Progenitor cell of endocrine pancreas (in vitro differentiated cells): Measurements from ENCODE around the gene CGNL1. TPM values are rescaled to one million over a fixed set of nuclear protein-coding genes. Genes with fewer than 3 reads are reported as not detected.

ENCODE experiments used
- DNase-seq: peaks from one replicate; pipeline ENCODE4 v3.0.0; 2021; ENCODE audit warnings: low spot score; ENCODE audit not compliant: unreplicated experiment
- H3K27ac Mint-ChIP-seq: 2 replicates; pipeline ENCODE4 v1.8.0; 2021; ENCODE audit warnings: mild to moderate bottlenecking, moderate library complexity, mixed read lengths
- H3K27me3 Mint-ChIP-seq: 2 replicates; pipeline ENCODE4 v1.8.0; 2021; ENCODE audit warnings: mixed read lengths
- H3K36me3 Mint-ChIP-seq: 2 replicates; pipeline ENCODE4 v1.8.0; 2022; ENCODE audit warnings: mixed read lengths; ENCODE audit not compliant: insufficient read depth
- H3K4me1 Mint-ChIP-seq: 2 replicates; pipeline ENCODE4 v1.8.0; 2021; ENCODE audit warnings: low read depth, mixed read lengths
- H3K4me3 Mint-ChIP-seq: 2 replicates; pipeline ENCODE4 v1.8.0; 2021; ENCODE audit warnings: low read depth, mild to moderate bottlenecking, moderate library complexity, mixed read lengths
- H3K9me3 Mint-ChIP-seq: 2 replicates; pipeline ENCODE4 v1.8.0; 2021; ENCODE audit warnings: low read depth, mixed read lengths
- CTCF ChIP-seq: fragments of 200-600 bp; sonication (generic); IDR thresholded peaks from one replicate; pipeline ENCODE4 v1.5.0; 2021; ENCODE audit warnings: antibody characterized with exemption, mild to moderate bottlenecking; ENCODE audit not compliant: unreplicated experiment
- total RNA-seq: library from RNA; stranded (reverse); gene quantifications from 2 replicates; pipeline ENCODE4 v1.2.1, GENCODE V29; 2021

Gene CGNL1
- total RNA-seq, 1 donor from 2014 or later = 41.9 TPM

GRCh38 chr15:57384816-57385215, 8.5 kb downstream of the CGNL1 start:
- Mint-ChIP-seq H3K27ac (no peak overlapping the region), H3K36me3 (peaks cover 1% of the 10 kb centered on the region), H3K4me1 (peaks cover 49% of the 10 kb centered on the region), H3K9me3 (no peaks in the 10 kb centered on the region), H3K4me3 (no peak overlapping the region), H3K27me3 (no peaks in the 10 kb centered on the region)
- no peak for TF ChIP-seq CTCF
- DNase-seq = no peak

- TF ChIP-seq CTCF = no peak
- Mint-ChIP-seq H3K27me3 (no peaks in the 10 kb centered on the region), H3K9me3 (no peaks in the 10 kb centered on the region), H3K4me3 (no peak overlapping the region), H3K4me1 (peaks cover 47% of the 10 kb centered on the region), H3K27ac (no peak overlapping the region), H3K36me3 (peaks cover 3% of the 10 kb centered on the region)
- DNase-seq = no peak
Observed at GRCh38 chr15:57385923-57386390, 9.7 kb downstream of the CGNL1 start.

- Mint-ChIP-seq H3K36me3 (peaks cover 3% of the 10 kb centered on the region), H3K4me3 (no peak overlapping the region), H3K27me3 (no peaks in the 10 kb centered on the region), H3K9me3 (no peaks in the 10 kb centered on the region), H3K27ac (no peak overlapping the region), H3K4me1 (peaks cover 42% of the 10 kb centered on the region)
- TF ChIP-seq CTCF = no peak
- no peak for DNase-seq
Observed at GRCh38 chr15:57386976-57387375, 10.7 kb downstream of the CGNL1 start.

- Mint-ChIP-seq H3K9me3 (no peaks in the 10 kb centered on the region), H3K36me3 (peaks cover 3% of the 10 kb centered on the region), H3K27me3 (no peaks in the 10 kb centered on the region), H3K4me3 (peak overlapping the region; percentile 27), H3K27ac (peak overlapping the region; percentile 83), H3K4me1 (peaks cover 41% of the 10 kb centered on the region)
- TF ChIP-seq CTCF = no peak
- DNase-seq = no peak
Observed at GRCh38 chr15:57387564-57388076, 11.3 kb downstream of the CGNL1 start.

GRCh38 chr15:57388464-57388863, 12.2 kb downstream of the CGNL1 start:
- peak overlapping the region; percentile 83 for H3K27ac Mint-ChIP-seq
- H3K4me3 Mint-ChIP-seq = no peak overlapping the region
- TF ChIP-seq CTCF = no peak
- peaks cover 3% of the 10 kb centered on the region for H3K36me3 Mint-ChIP-seq
- no peaks in the 10 kb centered on the region for H3K9me3 Mint-ChIP-seq
- no peak for DNase-seq
- no peaks in the 10 kb centered on the region for H3K27me3 Mint-ChIP-seq
- H3K4me1 Mint-ChIP-seq = peaks cover 40% of the 10 kb centered on the region
